DMS153 treated with DMSO at 0.1 percent for 48 hours (cell line): Measurements from ENCODE around the gene LTBP1.
"Not testable (repeated sequence)": the region's sequence is repeated elsewhere in the genome, so short reads cannot be mapped to it uniquely, and the experiment has no call there.

Source experiments
- DNase-seq: peaks from one replicate; lab custom pipeline; 2025; ENCODE audit not compliant: unreplicated experiment; lab: John Stamatoyannopoulos, UW

The LTBP1 gene

GRCh38 chr2:33370636-33371265, 424.0 kb downstream of the LTBP1 start:
- DNase-seq: no peak

- DNase-seq: no peak
These were observed 424.7 kb downstream of the LTBP1 start for GRCh38 chr2:33371304-33372090.

GRCh38 chr2:33372940-33373553, 426.3 kb downstream of the LTBP1 start:
- DNase-seq: peak; percentile 34

DNA sequence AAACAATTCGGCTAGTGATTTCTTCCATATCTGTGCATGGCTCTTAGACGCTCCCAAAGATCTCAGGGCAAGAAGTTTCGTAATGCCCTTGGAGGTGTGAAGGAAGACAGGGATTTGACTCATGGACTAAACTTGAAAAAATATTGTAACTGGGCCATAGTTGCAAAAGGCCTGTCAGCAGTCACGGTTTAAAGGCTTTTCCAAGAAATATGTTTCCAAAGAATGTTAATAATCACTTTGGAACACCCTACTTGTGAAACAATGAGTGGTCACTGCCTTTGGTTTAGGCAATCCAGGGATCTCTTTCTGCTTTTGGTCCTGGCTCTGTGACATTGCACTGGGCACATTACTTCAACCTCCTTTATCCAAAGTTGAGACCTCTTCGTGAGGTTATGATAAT, 427.2 kb downstream of the LTBP1 start:
- DNase-seq: no peak

- no peak for DNase-seq
These were observed 428.3 kb downstream of the LTBP1 start for GRCh38 chr2:33375054-33375453.

DNA sequence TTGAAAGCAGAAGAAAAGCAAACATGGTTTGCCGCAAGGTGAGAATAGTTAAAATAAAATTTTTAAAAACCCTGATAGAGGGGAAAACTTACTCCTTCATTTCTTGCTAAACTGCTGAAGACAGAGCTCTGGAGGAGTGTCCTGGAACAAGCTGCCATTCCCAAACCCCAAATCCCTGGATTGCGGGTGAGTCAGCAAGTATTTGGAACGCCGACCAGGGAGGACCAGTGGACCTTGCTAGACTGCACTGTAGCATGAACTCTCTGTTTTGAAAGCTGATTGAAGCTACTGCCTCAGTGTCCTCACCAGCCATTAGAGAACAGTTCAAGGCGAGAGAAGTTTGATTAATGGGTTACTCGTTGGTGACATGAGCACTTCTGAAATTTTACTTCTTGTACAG, 430.3 kb downstream of the LTBP1 start:
- no peak for DNase-seq

GRCh38 chr2:33378556-33379210, 431.9 kb downstream of the LTBP1 start:
- no peak for DNase-seq

DNA sequence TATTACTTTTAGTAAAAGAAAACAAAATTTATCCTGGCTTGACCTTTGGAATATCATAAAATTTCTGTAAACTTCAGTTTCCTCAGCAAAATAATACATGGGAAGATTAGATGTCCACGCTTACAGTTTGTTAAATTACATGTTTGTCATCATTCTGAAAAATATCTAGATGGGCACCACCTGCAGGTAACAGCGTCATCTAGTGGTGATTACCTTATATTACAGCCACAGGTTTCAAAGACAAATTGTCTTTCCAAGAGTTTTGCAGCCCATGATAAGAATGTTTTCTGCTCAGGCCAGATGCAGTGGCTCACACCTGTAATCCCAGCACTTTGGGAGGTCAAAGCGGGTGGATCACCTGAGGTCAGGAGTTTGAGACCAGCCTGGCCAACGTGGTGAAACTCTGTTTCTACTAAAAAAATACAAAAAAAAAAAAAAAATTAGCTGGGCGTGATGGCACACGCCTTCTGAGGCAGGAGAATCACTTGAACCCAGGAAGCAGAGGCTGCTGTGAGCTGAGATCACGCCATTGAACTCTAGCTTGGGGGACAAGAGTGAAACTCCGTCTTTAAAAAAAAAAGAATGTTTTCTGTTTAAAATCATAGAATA, 433.4 kb downstream of the LTBP1 start:
- DNase-seq: no peak

DNA sequence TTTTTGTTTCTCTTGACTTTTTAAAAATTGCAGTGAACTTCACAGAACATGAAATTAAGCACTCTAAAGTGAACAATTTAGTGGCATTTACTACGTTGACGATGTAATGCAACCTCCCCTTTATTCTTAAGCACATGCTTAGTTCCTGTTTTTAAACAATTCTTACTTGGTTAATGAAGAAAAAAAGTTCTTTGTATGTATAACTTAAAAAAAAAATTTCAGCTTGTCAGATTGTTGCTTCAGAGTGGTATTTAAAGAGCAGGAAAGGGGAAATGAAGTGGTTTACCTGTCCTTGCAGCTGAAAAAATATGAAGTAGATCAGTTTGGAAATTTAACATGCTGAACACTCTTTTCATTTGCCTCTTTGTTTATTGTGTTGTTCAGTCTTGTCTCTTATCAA, 434.0 kb downstream of the LTBP1 start:
- DNase-seq: no peak

DNA sequence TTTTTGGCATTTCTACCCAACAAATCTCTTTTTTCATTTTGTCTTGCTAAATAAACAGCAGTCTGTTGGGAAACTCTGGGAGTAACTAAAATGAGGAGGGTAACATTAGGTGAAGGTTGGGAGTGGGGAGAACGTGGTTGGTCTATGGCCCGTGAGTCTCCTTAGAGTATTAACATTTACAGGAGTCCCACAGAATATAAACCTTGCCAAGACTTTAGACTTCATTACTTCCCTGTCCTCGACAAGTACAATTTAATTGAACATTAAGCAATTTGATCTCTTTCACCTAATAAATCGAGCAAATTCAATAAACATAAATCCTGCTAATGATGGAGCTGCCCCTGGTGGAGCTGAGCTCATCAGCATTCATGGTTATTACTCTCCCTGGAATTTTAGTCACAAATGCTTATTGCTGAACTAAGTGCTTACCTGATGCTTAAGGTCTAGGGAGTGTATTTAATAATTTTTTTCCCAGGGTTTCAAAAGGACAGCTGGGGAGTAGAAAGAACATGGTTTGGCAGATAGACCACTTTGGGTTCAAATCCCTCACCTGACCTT, 434.6 kb downstream of the LTBP1 start:
- no peak for DNase-seq

GRCh38 chr2:33383855-33384598, 437.3 kb downstream of the LTBP1 start:
- DNase-seq: no peak

GRCh38 chr2:33384599-33384961, 437.8 kb downstream of the LTBP1 start:
- no peak for DNase-seq

DNA sequence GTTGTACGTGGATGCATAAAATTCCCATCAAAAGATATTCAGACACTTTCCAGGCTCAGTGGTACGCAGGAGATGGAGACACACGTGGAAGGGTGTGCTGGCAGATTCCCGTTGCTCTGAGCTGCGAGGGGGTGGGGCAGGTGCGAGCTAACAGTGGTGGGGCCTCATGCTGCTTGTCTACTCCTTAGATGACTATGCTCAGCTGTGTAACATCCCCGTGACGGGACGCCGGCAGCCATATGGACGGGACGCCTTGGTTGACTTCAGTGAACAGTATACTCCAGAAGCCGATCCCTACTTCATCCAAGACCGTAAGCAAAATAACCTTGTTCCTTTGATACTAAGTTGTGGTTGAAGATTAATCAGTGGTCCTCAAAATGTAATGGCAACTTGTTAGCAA, 442.2 kb downstream of the LTBP1 start:
- DNase-seq: no peak

- not testable (repeated sequence) for DNase-seq
These were observed 442.9 kb downstream of the LTBP1 start for GRCh38 chr2:33389695-33390094.

DNA sequence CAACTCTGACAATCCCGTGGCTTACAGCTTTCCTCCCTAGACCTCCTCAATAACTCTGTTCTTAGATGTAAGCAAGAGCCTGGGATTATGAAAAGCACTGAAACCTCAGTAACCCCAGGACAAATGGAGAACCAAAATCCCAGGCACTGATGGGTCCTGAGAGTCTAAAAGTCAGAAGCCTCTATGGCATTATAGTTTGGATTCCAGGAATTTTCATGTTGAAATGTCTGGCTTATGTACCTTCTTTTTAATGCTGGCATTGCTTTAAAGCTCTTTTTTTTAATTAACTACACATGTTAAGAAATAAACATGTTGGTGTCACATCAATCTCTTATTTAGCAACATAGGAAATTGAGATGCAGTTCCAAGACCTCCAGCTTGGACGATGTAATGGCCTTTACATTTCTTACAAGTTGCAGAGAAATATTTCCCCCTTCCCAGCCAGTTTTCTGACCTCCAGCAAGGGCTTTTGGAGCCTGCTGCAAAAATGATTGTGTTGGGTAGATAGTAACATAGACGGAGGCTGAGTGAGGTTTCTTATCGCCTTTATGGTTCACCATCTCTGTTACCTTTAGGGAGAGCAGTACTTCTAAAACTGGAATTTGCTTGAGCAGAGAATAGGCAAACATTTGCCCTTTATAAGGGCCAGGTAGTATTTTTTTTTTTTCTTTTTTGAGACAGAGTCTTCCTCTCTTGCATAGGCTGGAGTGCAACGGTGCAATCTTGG, 444.9 kb downstream of the LTBP1 start:
- DNase-seq: no peak

DNA sequence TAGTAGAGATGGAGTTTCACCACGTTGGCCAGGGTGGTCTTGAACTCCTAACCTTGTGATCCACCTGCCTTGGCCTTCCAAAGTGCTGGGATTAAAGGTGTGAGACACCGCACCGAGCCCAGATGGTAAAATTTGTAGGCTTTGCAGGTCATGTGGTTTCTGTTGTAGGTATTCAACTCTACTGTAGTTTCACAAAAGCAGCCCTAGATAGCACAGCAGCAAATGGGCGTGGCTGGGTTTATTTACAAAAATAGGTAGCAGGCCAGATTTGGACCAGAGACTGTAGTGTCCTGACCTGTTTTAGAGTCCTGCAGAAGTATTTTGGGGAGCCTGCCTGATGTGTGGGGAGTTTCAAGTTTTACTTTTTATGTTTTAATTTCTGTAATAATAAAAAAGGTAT, 445.6 kb downstream of the LTBP1 start:
- DNase-seq: no peak

- no peak for DNase-seq
These were observed 448.3 kb downstream of the LTBP1 start for GRCh38 chr2:33395034-33395433.

DNA sequence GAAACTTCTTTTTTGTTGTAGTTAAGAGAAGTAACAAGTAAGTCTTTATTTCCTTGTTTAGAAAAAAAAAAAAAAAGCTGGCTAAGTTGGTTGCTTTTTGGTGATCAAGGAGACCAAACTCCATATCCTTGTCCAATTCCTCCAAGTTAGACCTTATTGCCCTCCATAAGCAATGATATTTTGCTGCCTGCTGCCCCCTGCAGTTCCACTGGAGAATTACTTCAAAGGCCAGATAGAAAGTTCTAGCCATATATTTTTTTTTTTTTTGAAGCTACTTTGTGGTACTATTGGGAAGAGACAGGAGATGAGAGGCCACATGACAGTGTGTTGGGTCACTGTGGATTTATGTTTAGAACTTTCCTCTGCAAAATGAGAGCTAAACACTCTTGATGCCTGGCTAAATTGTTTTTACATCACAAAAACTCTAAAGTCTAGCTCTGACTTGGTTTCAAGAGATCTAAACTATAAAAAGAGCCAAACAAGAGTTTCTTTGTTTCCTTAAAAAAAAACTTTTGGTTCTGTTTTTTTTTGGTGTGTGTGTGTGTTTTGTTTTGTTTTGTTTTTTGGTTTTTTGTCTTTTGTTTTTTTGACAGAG, 449.0 kb downstream of the LTBP1 start:
- DNase-seq: no peak

- no peak for DNase-seq
These were observed 457.6 kb downstream of the LTBP1 start for GRCh38 chr2:33404321-33404720.
